MM.1S (cell line): ENCODE data around the gene DUXB.

ENCODE experiments used
- DNase-seq: peaks from one replicate; pipeline ENCODE4 v3.0.0-alpha.2; 2015
- H2AFZ ChIP-seq: fragments of 300-600 bp; sonication (generic); 2 replicates; pipeline ENCODE4 v1.6.0; 2016; ENCODE audit warnings: antibody characterized with exemption, low read length
- H3F3A ChIP-seq: fragments of 300-600 bp; sonication (generic); 2 replicates; pipeline ENCODE4 v1.6.1; 2016; ENCODE audit warnings: mild to moderate bottlenecking, antibody characterized with exemption, low read length, moderate library complexity, mixed read lengths; ENCODE audit not compliant: insufficient read depth
- H3K27ac ChIP-seq: fragments of 300-600 bp; sonication (generic); 2 replicates; pipeline ENCODE4 v1.5.1; 2016; ENCODE audit warnings: mild to moderate bottlenecking, low read length
- H3K27me3 ChIP-seq: fragments of 300-600 bp; sonication (generic); replicated peaks from 2 replicates; pipeline ENCODE4 v1.6.0; 2016; ENCODE audit warnings: low read length; ENCODE audit not compliant: insufficient read depth
- H3K36me3 ChIP-seq: fragments of 300-600 bp; sonication (generic); replicated peaks from 2 replicates; pipeline ENCODE4 v1.6.1; 2016; ENCODE audit warnings: mild to moderate bottlenecking, low read length, mixed read lengths; ENCODE audit not compliant: insufficient read depth
- H3K4me1 ChIP-seq: fragments of 300-600 bp; sonication (generic); 2 replicates; pipeline ENCODE4 v1.6.1; 2016; ENCODE audit warnings: low read length, mixed read lengths
- H3K4me2 ChIP-seq: fragments of 300-600 bp; sonication (generic); 2 replicates; pipeline ENCODE4 v1.6.0; 2016; ENCODE audit warnings: low read depth, low read length
- H3K4me3 ChIP-seq: fragments of 300-600 bp; sonication (generic); 2 replicates; pipeline ENCODE4 v1.5.1; 2016; ENCODE audit warnings: low read length, mixed read lengths
- H3K79me2 ChIP-seq: fragments of 300-600 bp; sonication (generic); 2 replicates; pipeline ENCODE4 v1.6.1; 2016; ENCODE audit warnings: mixed run types, low read length, mixed read lengths
- H3K9ac ChIP-seq: fragments of 300-600 bp; sonication (generic); 2 replicates; pipeline ENCODE4 v1.6.1; 2016; ENCODE audit warnings: low read length, mixed read lengths
- H3K9me2 ChIP-seq: fragments of 300-600 bp; sonication (generic); replicated peaks from 2 replicates; pipeline ENCODE4 v1.6.1; 2016; ENCODE audit warnings: mild to moderate bottlenecking, low read length, mixed read lengths; ENCODE audit not compliant: insufficient read depth
- H3K9me3 ChIP-seq: fragments of 300-600 bp; sonication (generic); replicated peaks from 2 replicates; pipeline ENCODE4 v1.6.1; 2016; ENCODE audit warnings: mild to moderate bottlenecking, low read length, mixed read lengths; ENCODE audit not compliant: insufficient read depth
- H4K20me1 ChIP-seq: fragments of 300-600 bp; sonication (generic); 2 replicates; pipeline ENCODE4 v1.6.1; 2016; ENCODE audit warnings: mild to moderate bottlenecking, low read length, moderate library complexity, mixed read lengths; ENCODE audit not compliant: insufficient read depth
- CTCF ChIP-seq: fragments of 300-600 bp; sonication (generic); IDR thresholded peaks from 2 replicates; pipeline ENCODE4 v1.5.1; 2016; ENCODE audit warnings: antibody characterized with exemption, low read length, mixed read lengths
- EZH2 ChIP-seq: fragments of 300-600 bp; sonication (generic); optimal IDR thresholded peaks from 2 replicates; pipeline ENCODE3; 2017; ENCODE audit warnings: low read depth, mild to moderate bottlenecking, antibody characterized with exemption, low read length, mixed read lengths
- EZH2phosphoT487 ChIP-seq: fragments of 300-600 bp; sonication (generic); IDR thresholded peaks from 2 replicates; pipeline ENCODE4 v1.6.1; 2018; ENCODE audit warnings: antibody characterized with exemption, low read length

The DUXB gene

GRCh38 chr16:75703306-75703705 lies 2.0 kb upstream of the DUXB start:
- DNase-seq = no peak
- no peaks in the 10 kb centered on the region for H3K27me3 ChIP-seq
- no peaks in the 10 kb centered on the region for H3K9me3 ChIP-seq
- H3K4me3 ChIP-seq = no peak overlapping the region
- no peak overlapping the region for H3K4me2 ChIP-seq
- no peak for TF ChIP-seq EZH2
- H4K20me1 ChIP-seq = no peaks in the 10 kb centered on the region
- H3K36me3 ChIP-seq = no peaks in the 10 kb centered on the region
- H3K4me1 ChIP-seq = no peaks in the 10 kb centered on the region
- no peaks in the 10 kb centered on the region for H3K9me2 ChIP-seq
- no peaks in the 10 kb centered on the region for H3F3A ChIP-seq
- H3K79me2 ChIP-seq = no peaks in the 10 kb centered on the region
- H2AFZ ChIP-seq = no peak overlapping the region
- H3K27ac ChIP-seq = no peak overlapping the region
- no peak overlapping the region for H3K9ac ChIP-seq

- Histone ChIP-seq H3K4me1 (no peaks in the 10 kb centered on the region), H3K36me3 (no peaks in the 10 kb centered on the region), H4K20me1 (no peaks in the 10 kb centered on the region), H2AFZ (no peak overlapping the region), H3K9me2 (no peaks in the 10 kb centered on the region), H3K9me3 (no peaks in the 10 kb centered on the region), H3K4me2 (no peak overlapping the region), H3K79me2 (no peaks in the 10 kb centered on the region), H3K4me3 (no peak overlapping the region), H3F3A (no peaks in the 10 kb centered on the region), H3K27me3 (no peaks in the 10 kb centered on the region), H3K9ac (no peak overlapping the region), H3K27ac (no peak overlapping the region)
- TF ChIP-seq CTCF (no peak), EZH2phosphoT487 (no peak), EZH2 (no peak)
- DNase-seq = no peak
Observed at GRCh38 chr16:75702242-75702641, 981 bp upstream of the DUXB start.

- DNase-seq = no peak
- H4K20me1 ChIP-seq = no peaks in the 10 kb centered on the region
- no peaks in the 10 kb centered on the region for H3F3A ChIP-seq
- H3K4me3 ChIP-seq = no peak overlapping the region
- H3K27me3 ChIP-seq = no peaks in the 10 kb centered on the region
- H3K9me3 ChIP-seq = no peaks in the 10 kb centered on the region
- H3K36me3 ChIP-seq = no peaks in the 10 kb centered on the region
- no peak overlapping the region for H3K27ac ChIP-seq
- H3K4me2 ChIP-seq = no peak overlapping the region
- H2AFZ ChIP-seq = no peak overlapping the region
- H3K9ac ChIP-seq = no peak overlapping the region
- no peaks in the 10 kb centered on the region for H3K79me2 ChIP-seq
- no peak for TF ChIP-seq CTCF
- TF ChIP-seq EZH2phosphoT487 = no peak
- TF ChIP-seq EZH2 = no peak
- no peaks in the 10 kb centered on the region for H3K9me2 ChIP-seq
- H3K4me1 ChIP-seq = no peaks in the 10 kb centered on the region
Observed at GRCh38 chr16:75697571-75697970, 3.7 kb downstream of the DUXB start.

DNA sequence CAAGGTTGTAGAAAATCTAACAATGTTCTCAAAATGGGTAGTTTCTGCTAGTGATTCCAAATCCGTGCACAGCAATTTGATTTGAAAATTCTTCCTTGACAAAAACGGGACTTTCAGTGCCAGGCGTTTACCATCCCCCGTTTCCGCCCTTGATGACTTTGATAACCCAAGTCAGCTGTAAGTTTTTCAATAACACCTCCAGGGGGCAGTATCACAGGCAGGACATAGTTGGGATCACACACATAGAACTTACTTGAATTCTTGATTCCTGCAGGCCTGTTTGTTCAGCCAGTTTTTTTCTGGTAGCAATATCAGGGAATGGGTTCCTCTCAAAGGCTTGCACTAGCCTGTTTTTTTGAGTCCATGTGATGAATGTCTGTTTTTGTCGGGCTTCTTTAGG lies 5.6 kb downstream of the DUXB start:
- Histone ChIP-seq H3K36me3 (no peaks in the 10 kb centered on the region), H3K4me1 (no peaks in the 10 kb centered on the region), H2AFZ (no peak overlapping the region), H3K9ac (no peak overlapping the region), H3K9me2 (no peaks in the 10 kb centered on the region), H4K20me1 (no peaks in the 10 kb centered on the region), H3F3A (no peaks in the 10 kb centered on the region), H3K79me2 (no peaks in the 10 kb centered on the region), H3K27me3 (no peaks in the 10 kb centered on the region), H3K4me3 (no peak overlapping the region), H3K9me3 (no peaks in the 10 kb centered on the region), H3K4me2 (no peak overlapping the region), H3K27ac (no peak overlapping the region)
- DNase-seq = no peak
- TF ChIP-seq CTCF = peak; percentile 10; the same call in 1 of the 2 replicates
- no peak for TF ChIP-seq EZH2phosphoT487
